NCI-H1092 treated with DMSO at 0.1 percent for 48 hours (cell line): ENCODE measurements around the gene KMT5B.

ENCODE experiments used
- DNase-seq: peaks from one replicate; lab custom pipeline; 2025; lab: John Stamatoyannopoulos, UW

Gene KMT5B

GRCh38 chr11:68215524-68216170, 2.6 kb upstream of the KMT5B start:
- DNase-seq, result no peak

- no peak for DNase-seq
Observed at GRCh38 chr11:68215087-68215445, 2.0 kb upstream of the KMT5B start.

- DNase-seq, result peak; percentile 56
Observed at GRCh38 chr11:68214173-68215086, 1.3 kb upstream of the KMT5B start.

- DNase-seq, result peak; percentile 91
Observed at GRCh38 chr11:68213555-68214172, 568 bp upstream of the KMT5B start.

GRCh38 chr11:68212421-68213134, 518 bp downstream of the KMT5B start:
- peak; percentile 60 for DNase-seq

- DNase-seq, result no peak
Observed at GRCh38 chr11:68211546-68211945, 1.6 kb downstream of the KMT5B start.

- DNase-seq, result peak; percentile 48
Observed at GRCh38 chr11:68206211-68206610, 6.9 kb downstream of the KMT5B start.

GRCh38 chr11:68204402-68204801, 8.7 kb downstream of the KMT5B start:
- no peak for DNase-seq

- DNase-seq, result no peak
Observed at GRCh38 chr11:68202165-68202564, 10.9 kb downstream of the KMT5B start.

GRCh38 chr11:68201492-68201891, 11.6 kb downstream of the KMT5B start:
- no peak for DNase-seq

- DNase-seq, result no peak
Observed at GRCh38 chr11:68200639-68201038, 12.5 kb downstream of the KMT5B start.

- no peak for DNase-seq
Observed at GRCh38 chr11:68199295-68199987, 13.7 kb downstream of the KMT5B start.

GRCh38 chr11:68196219-68196618, 16.9 kb downstream of the KMT5B start:
- DNase-seq, result no peak

GRCh38 chr11:68194675-68195294, 18.3 kb downstream of the KMT5B start:
- no peak for DNase-seq

GRCh38 chr11:68193018-68193417, 20.1 kb downstream of the KMT5B start:
- DNase-seq, result no peak

- DNase-seq, result no peak
Observed at GRCh38 chr11:68191661-68192579, 21.2 kb downstream of the KMT5B start.

GRCh38 chr11:68189888-68190287, 23.2 kb downstream of the KMT5B start:
- DNase-seq, result no peak

- no peak for DNase-seq
Observed at GRCh38 chr11:68189082-68189481, 24.0 kb downstream of the KMT5B start.

- DNase-seq, result no peak
Observed at GRCh38 chr11:68186061-68186460, 27.0 kb downstream of the KMT5B start.
